BE2C (cell line): ENCODE results near the gene GPC3.

Experiments
- DNase-seq: peaks from one replicate; pipeline ENCODE4 v3.0.0-alpha.2; 2020
- H3K27me3 ChIP-seq: fragments of 250-450 bp; sonication (Bioruptor Pico); 2 replicates; pipeline ENCODE4 v1.5.1; 2020; ENCODE audit warnings: mild to moderate bottlenecking
- H3K36me3 ChIP-seq: fragments of 250-450 bp; sonication (Bioruptor Pico); 2 replicates; pipeline ENCODE4 v1.5.1; 2020; ENCODE audit warnings: mild to moderate bottlenecking
- H3K4me1 ChIP-seq: fragments of 250-450 bp; sonication (Bioruptor Pico); 2 replicates; pipeline ENCODE4 v1.5.1; 2020
- H3K4me3 ChIP-seq: 2 replicates; pipeline ENCODE4 v1.5.1; 2011; ENCODE audit warnings: low read depth, low read length
- H3K9me3 ChIP-seq: fragments of 250-450 bp; sonication (Bioruptor Pico); 2 replicates; pipeline ENCODE4 v1.5.1; 2020
- TF ChIP-seq, protein P1 (sequence below): IDR thresholded peaks from 2 replicates; pipeline ENCODE4 v1.5.1; 2012; ENCODE audit warnings: mild to moderate bottlenecking, low read depth, low read length

GPC3 gene

DNA sequence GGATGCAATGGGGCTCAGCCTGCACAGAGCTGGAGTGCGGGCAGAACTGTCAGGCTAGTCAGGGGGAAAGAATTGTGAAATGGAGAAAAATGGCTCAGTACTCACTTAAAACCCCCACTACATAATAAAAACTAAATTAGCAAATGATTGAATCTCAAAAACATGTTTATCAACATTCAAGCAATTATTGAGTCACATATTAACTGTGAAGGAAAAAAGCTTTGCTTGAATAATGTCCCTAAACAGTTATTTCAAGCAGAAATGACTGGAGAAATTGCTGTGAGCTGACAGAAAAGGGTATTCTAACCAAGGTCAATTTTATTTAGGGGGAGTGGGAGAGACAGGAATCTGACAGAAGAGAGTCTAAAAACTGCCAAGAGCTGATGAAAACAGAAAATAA is 37.4 kb downstream of the GPC3 start:
- no peak for DNase-seq
- Histone ChIP-seq H3K27me3 (no peaks in the 10 kb centered on the region), H3K4me1 (no peaks in the 10 kb centered on the region), H3K36me3 (no peaks in the 10 kb centered on the region), H3K4me3 (no peak overlapping the region), H3K9me3 (no peaks in the 10 kb centered on the region)
- TF ChIP-seq, protein P1, sequence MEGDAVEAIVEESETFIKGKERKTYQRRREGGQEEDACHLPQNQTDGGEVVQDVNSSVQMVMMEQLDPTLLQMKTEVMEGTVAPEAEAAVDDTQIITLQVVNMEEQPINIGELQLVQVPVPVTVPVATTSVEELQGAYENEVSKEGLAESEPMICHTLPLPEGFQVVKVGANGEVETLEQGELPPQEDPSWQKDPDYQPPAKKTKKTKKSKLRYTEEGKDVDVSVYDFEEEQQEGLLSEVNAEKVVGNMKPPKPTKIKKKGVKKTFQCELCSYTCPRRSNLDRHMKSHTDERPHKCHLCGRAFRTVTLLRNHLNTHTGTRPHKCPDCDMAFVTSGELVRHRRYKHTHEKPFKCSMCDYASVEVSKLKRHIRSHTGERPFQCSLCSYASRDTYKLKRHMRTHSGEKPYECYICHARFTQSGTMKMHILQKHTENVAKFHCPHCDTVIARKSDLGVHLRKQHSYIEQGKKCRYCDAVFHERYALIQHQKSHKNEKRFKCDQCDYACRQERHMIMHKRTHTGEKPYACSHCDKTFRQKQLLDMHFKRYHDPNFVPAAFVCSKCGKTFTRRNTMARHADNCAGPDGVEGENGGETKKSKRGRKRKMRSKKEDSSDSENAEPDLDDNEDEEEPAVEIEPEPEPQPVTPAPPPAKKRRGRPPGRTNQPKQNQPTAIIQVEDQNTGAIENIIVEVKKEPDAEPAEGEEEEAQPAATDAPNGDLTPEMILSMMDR = no peak

DNA sequence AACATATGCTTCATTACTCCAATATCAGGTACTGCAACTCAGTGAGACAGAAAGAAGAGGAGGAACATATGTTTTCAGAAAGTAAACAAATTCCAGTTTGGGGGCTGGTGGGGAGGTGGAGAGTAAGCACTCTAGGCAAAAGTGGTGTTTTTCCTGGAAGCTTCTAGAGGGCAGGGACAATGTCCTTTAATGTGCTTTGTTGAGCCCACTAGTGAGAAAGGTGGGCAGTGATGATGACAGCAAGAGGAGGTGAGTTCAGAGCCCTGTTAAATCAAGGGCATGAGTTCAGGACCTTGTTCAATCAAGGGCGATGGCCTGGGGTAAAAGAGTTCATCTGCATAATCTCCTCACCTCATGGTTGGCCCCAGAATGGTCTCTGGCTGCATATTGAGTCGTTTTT is 38.4 kb downstream of the GPC3 start:
- TF ChIP-seq, protein P1 = no peak
- Histone ChIP-seq H3K4me3 (no peak overlapping the region), H3K9me3 (no peaks in the 10 kb centered on the region), H3K36me3 (no peaks in the 10 kb centered on the region), H3K4me1 (no peaks in the 10 kb centered on the region), H3K27me3 (no peaks in the 10 kb centered on the region)
- no peak for DNase-seq

GRCh38 chrX:133943507-133943906 is 41.9 kb downstream of the GPC3 start:
- Histone ChIP-seq H3K4me3 (no peak overlapping the region), H3K36me3 (no peaks in the 10 kb centered on the region), H3K27me3 (no peaks in the 10 kb centered on the region), H3K9me3 (no peaks in the 10 kb centered on the region), H3K4me1 (no peaks in the 10 kb centered on the region)
- no peak for DNase-seq
- TF ChIP-seq, protein P1 = no peak

GRCh38 chrX:133939655-133940302 is 45.6 kb downstream of the GPC3 start:
- TF ChIP-seq, protein P1 = no peak
- Histone ChIP-seq H3K4me3 (no peak overlapping the region), H3K9me3 (no peaks in the 10 kb centered on the region), H3K27me3 (no peaks in the 10 kb centered on the region), H3K4me1 (no peaks in the 10 kb centered on the region), H3K36me3 (no peaks in the 10 kb centered on the region)
- DNase-seq = peak; percentile 5

DNA sequence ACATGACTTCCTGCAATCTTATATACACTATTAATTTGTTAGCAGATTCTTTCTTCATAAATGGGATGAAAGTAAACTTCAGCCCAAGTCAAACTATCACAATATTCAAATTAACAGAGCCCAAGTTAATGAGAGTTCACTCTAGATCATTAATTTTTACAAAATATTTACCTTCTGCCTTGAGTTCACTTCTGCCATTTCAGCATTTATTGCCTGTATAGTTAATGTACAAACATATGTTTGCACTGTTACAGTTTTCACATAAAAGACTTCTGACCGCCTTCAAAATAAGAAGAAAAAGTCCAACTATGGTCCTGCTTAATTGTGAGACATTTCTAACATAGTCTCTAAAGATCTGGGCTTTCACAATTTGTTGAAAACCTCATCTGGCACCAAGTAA is 46.9 kb downstream of the GPC3 start:
- TF ChIP-seq, protein P1 = no peak
- Histone ChIP-seq H3K4me1 (no peaks in the 10 kb centered on the region), H3K4me3 (no peak overlapping the region), H3K9me3 (no peaks in the 10 kb centered on the region), H3K36me3 (no peaks in the 10 kb centered on the region), H3K27me3 (no peaks in the 10 kb centered on the region)
- no peak for DNase-seq

DNA sequence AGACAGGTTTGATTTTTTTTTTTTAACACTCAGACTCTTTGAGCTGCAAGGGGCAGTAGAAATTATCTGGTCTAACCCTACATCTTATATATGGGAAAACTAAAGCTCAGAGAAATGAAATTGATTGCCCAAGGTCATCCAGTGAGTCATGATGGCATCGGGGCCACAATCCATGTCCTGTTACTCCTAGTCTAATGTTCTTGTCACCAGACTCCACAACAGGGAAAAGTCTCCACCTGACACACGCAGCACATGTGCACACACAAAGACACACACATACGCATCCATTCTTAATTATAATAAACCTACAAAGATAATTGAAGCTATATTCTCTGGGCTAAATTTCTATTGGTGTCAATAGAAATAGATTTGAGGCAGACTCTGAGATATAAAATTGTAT is 48.4 kb downstream of the GPC3 start:
- Histone ChIP-seq H3K27me3 (no peaks in the 10 kb centered on the region), H3K4me3 (no peak overlapping the region), H3K36me3 (no peaks in the 10 kb centered on the region), H3K4me1 (no peaks in the 10 kb centered on the region), H3K9me3 (no peaks in the 10 kb centered on the region)
- no peak for DNase-seq
- TF ChIP-seq, protein P1 = no peak
